ENCODE results near the gene GTPBP3.

GTPBP3 gene

DNA sequence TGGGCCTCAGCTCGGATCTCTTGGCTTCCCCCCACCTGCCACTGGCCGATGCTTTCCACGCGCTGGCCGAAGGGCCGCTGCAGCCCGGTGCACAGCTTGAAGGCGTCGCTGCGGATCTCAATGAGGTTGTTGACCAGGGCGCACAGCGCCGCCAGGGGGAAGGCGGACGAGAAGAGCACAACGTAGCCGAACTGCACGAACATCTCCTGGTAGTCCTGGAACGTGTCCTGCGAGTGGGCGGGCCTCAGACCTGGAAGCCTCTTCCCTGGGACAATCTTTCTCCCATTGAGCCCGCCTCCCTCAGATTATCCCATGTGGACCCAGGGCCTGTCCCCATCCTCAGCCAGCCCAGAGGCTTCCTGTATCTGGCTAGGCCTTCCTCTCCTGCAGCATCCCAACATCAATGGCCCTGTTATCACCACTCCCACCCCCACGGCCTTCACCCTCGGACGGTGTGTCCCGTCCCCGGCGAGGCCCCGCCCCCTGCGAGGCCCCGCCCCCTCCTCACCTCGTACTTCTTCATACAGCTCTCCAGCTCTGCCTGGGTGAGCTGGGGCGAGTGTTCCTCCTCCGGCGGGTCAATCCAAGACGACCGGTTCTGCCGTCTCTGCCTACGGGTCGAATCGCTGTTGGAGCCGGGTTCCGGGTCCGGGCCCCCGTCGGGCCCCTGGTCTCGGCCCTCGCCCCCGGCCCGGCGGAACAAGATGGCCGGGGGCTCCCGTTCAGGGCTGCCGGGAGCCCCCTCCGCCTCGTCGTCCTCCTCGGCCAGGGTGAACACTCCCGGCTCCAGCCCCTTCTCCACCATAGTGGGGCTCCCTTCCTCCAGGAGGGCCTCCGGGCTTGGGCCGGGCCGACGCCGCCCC lies 9.5 kb upstream of the GTPBP3 start:
- DNase-seq (ENCODE audit: low read depth): peak; percentile 49

DNA sequence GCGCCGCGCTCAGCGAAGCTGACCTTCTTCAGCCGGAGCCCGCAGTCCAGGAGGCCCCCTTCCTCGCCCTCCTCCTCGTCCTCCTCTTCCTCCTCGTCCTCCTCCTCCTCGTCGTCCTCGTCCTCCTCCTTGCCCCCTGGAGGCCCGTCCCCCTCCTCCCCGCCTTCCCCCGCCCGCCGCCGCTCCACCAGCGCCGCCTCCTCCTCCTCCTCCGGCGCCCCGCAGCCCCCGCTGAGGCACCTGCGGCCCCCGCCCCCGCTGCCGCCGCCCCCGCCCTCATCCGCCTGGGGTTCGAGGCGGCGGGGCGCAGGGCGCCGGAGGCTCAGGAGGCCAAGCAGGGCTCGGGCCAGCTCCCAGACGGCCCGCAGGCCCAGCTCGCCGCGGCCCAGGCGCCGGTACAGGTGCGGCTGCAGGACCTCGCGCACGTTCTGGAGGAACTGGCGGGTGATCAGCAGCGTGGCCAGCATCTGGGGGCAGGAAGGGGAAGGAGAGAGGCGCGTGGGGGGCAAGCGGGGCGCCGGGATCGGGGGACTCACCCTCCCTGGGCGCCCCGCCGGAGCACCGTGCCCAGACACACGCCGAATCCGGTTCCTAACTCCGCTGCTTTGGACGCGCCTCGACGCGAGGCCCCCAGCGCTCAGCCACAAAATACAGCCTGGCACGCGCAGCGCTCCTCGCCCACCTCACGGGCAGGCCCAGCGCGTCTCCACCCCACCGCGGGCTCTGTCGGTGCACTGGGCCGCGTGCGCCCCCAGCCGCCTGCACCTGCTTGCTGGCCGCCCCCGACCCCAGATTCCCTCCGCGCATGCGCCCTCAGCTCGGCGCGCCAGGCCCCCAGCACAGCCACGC lies 8.6 kb upstream of the GTPBP3 start:
- peak; percentile 36 for DNase-seq (ENCODE audit: low read depth)

GRCh38 chr19:17329366-17330261 lies 7.7 kb upstream of the GTPBP3 start:
- no peak for DNase-seq (ENCODE audit: low read depth)

DNA sequence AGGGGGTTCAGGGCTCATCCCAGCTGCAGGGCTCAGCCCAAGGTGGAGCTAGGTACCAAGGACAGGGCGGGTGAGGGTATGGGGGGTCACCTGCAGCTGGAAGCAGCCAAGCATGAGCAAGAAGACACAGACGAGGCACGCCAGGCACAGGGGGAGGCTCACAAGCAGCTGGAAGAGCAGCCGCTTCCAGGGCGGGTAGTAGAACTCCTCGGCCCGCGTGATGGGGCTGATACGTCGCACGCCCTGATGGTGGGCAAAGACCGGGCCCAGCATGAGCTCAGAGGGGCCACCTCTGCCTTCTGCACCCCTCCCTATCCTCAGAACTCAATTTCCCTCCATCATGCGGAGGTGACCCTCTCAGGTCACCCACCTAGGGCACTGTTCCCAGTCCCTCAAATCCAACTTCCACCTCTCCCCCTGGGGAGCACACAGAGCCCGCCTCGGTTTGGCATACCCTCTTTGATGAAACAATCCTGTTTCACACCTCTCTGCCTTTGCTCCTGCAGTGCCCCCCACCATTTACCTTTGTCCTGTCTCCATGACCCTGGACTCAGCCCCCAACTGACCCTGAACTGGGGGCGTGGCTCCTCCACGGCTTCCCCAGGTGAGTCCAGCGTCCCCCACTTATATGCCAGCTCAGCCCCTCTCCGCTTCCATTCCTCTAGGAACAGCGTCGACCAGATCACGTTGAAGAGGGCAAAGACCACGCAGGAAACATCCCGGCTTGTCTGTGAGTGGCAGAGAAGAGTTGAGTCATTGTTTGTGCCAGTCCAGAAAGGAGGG lies 6.9 kb upstream of the GTPBP3 start:
- DNase-seq (ENCODE audit: low read depth): no peak

- DNase-seq (ENCODE audit: low read depth): no peak
These were observed 6.3 kb upstream of the GTPBP3 start for GRCh38 chr19:17331045-17331558.

DNA sequence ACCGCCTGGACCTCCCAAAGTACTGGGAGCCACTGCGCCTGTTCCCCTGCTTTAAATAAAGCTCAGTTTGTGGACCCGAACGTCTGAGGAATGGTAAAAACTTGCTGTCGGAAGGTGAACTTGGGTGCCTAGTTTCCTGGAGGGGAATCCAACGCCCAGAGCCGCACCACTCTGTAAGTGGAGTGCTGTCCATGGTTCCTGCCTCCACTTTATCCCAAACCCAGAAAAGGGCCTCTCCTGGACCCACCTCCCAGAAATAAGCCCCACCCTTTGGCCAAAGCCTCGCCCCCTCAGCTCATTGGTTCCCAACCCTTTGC lies 5.0 kb upstream of the GTPBP3 start:
- DNase-seq (ENCODE audit: low read depth): no peak

- no peak for DNase-seq (ENCODE audit: low read depth)
These were observed 4.4 kb upstream of the GTPBP3 start for GRCh38 chr19:17332677-17333581.

DNA sequence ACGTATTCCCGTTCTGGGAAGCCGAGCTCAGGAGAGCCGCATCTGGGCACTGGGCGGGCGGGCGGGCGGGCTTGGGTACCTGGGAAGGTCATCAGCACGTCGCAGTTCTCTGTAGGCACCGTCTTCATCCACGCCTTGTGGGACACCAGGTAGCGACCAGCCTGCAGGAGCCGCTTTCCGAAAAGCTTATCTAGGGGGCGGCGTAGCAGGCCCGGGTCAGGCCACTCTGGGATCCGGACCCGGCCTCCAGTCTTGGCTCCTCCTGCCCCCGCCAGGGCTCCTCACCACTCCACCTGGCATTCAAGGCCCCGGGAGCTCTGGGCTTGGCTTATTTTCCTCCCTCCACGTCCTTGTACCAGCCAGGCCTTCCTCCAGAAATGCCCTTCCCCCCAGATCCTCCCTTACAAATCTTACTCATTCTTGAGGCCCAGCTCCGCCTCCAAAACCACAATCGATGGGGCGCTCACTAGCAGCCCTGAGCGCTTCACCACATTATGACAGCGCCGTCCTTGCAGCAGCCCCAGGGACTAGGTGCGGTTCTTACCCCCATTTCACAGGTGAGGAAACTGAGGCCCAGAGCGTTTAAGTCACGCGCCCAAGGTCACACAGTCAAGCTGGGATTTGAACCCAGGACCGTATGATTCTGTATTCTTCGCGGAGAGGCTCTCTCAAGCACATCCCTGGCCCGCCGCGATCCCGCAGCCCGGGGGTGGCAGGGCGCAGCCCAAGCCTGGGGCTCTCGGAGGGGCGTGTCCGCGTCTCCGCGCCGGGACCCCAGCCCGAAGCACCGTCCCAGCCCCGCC lies 3.5 kb upstream of the GTPBP3 start:
- DNase-seq (ENCODE audit: low read depth): peak; percentile 55

- DNase-seq (ENCODE audit: low read depth): peak; percentile 97
These were observed 2.6 kb upstream of the GTPBP3 start, which contains the start of gene ANO8 for GRCh38 chr19:17334414-17335409. ANO8 (minus strand) TSS chr19:17334855; CDS start chr19:17334670, 185 bp downstream.

DNA sequence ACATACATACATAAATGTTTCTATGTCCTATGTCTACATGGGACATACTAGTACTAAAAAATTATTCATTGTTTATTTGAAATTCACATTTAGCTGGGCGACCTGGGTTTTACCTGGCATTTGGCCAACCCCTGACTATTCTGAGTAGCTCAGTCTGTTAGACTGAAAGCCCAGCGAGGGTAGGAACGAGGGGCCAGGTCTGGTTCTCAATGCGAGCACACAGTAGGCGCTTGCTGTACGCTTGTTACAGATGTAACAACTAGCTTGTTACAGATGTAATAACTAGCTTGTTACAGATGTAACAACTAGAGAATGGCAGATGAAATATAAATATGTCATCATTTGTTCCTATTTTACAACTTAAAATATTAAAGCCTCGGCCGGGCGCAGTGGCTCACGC lies 1.8 kb upstream of the GTPBP3 start:
- DNase-seq (ENCODE audit: low read depth): no peak

DNA sequence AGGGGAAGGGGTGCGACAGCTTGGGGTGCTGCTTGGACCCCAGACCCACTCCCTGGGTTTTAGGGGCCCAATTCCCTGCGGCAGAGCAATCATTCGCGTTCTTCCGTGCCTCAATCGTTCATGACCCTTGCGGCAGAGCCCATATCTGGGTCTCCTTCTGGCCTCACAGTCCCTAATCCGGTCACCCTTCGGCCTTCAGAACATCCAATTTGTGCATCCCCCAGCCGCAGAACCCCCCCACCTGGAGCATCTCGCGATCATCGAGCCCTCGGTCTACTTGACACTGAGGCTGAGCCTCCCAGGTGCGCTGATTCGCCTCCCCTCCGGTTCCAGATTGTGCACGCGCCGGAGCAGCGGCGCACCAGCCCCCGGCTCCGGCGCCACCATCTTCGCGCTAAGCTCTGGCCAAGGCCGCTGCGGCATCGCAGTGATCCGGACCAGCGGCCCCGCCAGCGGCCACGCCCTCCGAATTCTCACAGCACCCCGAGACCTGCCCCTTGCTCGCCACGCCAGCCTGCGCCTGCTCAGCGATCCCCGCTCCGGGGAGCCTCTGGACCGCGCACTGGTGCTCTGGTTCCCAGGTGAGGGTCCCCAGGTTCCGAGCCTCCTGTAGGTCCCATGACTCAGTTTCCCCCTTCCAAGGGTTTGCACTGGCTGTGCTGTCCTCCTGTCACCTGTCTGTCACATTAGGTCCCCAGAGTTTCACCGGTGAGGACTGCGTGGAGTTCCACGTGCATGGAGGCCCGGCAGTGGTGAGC lies 501 bp downstream of the GTPBP3 start:
- DNase-seq (ENCODE audit: low read depth): no peak

GRCh38 chr19:17338433-17339078 lies 1.2 kb downstream of the GTPBP3 start:
- no peak for DNase-seq (ENCODE audit: low read depth)

GRCh38 chr19:17339088-17339741 lies 1.9 kb downstream of the GTPBP3 start:
- DNase-seq (ENCODE audit: low read depth): no peak

GRCh38 chr19:17340302-17340870 lies 3.0 kb downstream of the GTPBP3 start:
- DNase-seq (ENCODE audit: low read depth): no peak

- no peak for DNase-seq (ENCODE audit: low read depth)
These were observed 3.6 kb downstream of the GTPBP3 start for GRCh38 chr19:17340871-17341357.

- DNase-seq (ENCODE audit: low read depth): no peak
These were observed 4.0 kb downstream of the GTPBP3 start for GRCh38 chr19:17341386-17341785.
